Osteoblast (primary cell): ENCODE measurements around the gene TKTL1. TPM values are rescaled to one million over a fixed set of nuclear protein-coding genes. Genes with fewer than 3 reads are reported as not detected.

ENCODE experiments used
- DNase-seq: peaks from one replicate; pipeline ENCODE4 v3.0.0; 2011; ENCODE audit warnings: low spot score, mixed read lengths; ENCODE audit not compliant: insufficient read length; ENCODE audit errors: missing footprints
- H2AFZ ChIP-seq: 2 replicates; pipeline ENCODE4 v1.6.0; 2011; ENCODE audit warnings: mild to moderate bottlenecking, low read length
- H3K27ac ChIP-seq: 2 replicates; pipeline ENCODE4 v1.5.1; 2011; ENCODE audit warnings: mild to moderate bottlenecking, low read depth, low read length, moderate library complexity
- H3K27me3 ChIP-seq: 2 replicates; pipeline ENCODE4 v1.6.0; 2012; ENCODE audit warnings: mild to moderate bottlenecking, control low read depth, inconsistent platforms, low read length, moderate library complexity; ENCODE audit not compliant: insufficient read depth
- H3K36me3 ChIP-seq: 2 replicates; pipeline ENCODE4 v1.5.1; 2011; ENCODE audit warnings: mild to moderate bottlenecking, low read length, control low read depth, moderate library complexity; ENCODE audit not compliant: insufficient read depth
- H3K4me1 ChIP-seq: 2 replicates; pipeline ENCODE4 v1.5.1; 2011; ENCODE audit warnings: mild to moderate bottlenecking, low read length, control low read depth, moderate library complexity; ENCODE audit not compliant: insufficient read depth
- H3K4me2 ChIP-seq: 2 replicates; pipeline ENCODE4 v1.6.0; 2011; ENCODE audit warnings: mild to moderate bottlenecking, low read length; ENCODE audit not compliant: insufficient read depth
- H3K4me3 ChIP-seq: fragments of 200-600 bp; sonication (generic); 3 replicates; pipeline ENCODE4 v1.5.1; 2012; ENCODE audit warnings: mild to moderate bottlenecking, low read length, inconsistent platforms; ENCODE audit not compliant: insufficient read depth
- H3K79me2 ChIP-seq: 2 replicates; pipeline ENCODE4 v1.6.0; 2012; ENCODE audit warnings: mild to moderate bottlenecking, low read length, control low read depth, inconsistent platforms; ENCODE audit not compliant: insufficient read depth
- H3K9me3 ChIP-seq: 2 replicates; pipeline ENCODE4 v1.5.1; 2011; ENCODE audit warnings: low read depth, low read length, control low read depth
- H4K20me1 ChIP-seq: 2 replicates; pipeline ENCODE4 v1.6.0; 2012; ENCODE audit warnings: mild to moderate bottlenecking, low read length, control low read depth; ENCODE audit not compliant: insufficient read depth
- total RNA-seq: library from RNA; depleted of rRNA; stranded (reverse); fragments of >200 nt; gene quantifications from 2 replicates; pipeline ENCODE4 v1.2.3, GENCODE V29; 2012
- TF ChIP-seq, protein P1 (sequence below): IDR thresholded peaks from 2 replicates; pipeline ENCODE4 v1.5.1; 2011; ENCODE audit warnings: mild to moderate bottlenecking, low read depth, low read length, moderate library complexity; ENCODE audit errors: extremely low read depth

TKTL1 gene
- total RNA-seq, 1 donor = not detected

DNA sequence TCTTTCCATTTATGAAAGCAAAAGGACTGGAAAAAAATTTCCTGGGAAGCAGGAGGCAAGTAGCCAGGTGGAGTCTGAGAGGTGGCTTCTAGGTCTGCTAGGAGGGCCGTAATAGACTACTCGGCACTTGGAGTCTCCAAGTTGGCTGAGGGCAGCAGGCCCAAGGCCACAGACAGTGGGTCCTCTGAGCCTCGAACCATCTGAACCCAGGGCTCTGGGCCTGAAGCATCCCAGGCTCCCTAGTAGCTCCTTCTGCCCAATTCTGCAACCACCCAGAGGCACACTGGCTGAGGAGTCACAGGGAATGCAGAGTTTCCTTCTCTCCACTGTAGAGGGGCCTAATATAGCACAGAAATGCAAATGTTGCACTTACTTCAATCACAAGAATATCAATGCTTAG is 19.8 kb downstream of the TKTL1 start:
- no peak overlapping the region for H3K4me2 ChIP-seq
- no peaks in the 10 kb centered on the region for H3K9me3 ChIP-seq
- TF ChIP-seq, protein P1, sequence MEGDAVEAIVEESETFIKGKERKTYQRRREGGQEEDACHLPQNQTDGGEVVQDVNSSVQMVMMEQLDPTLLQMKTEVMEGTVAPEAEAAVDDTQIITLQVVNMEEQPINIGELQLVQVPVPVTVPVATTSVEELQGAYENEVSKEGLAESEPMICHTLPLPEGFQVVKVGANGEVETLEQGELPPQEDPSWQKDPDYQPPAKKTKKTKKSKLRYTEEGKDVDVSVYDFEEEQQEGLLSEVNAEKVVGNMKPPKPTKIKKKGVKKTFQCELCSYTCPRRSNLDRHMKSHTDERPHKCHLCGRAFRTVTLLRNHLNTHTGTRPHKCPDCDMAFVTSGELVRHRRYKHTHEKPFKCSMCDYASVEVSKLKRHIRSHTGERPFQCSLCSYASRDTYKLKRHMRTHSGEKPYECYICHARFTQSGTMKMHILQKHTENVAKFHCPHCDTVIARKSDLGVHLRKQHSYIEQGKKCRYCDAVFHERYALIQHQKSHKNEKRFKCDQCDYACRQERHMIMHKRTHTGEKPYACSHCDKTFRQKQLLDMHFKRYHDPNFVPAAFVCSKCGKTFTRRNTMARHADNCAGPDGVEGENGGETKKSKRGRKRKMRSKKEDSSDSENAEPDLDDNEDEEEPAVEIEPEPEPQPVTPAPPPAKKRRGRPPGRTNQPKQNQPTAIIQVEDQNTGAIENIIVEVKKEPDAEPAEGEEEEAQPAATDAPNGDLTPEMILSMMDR = no peak
- H3K36me3 ChIP-seq = no peaks in the 10 kb centered on the region
- no peak overlapping the region for H3K4me3 ChIP-seq
- H3K4me1 ChIP-seq = no peaks in the 10 kb centered on the region
- peaks cover 22% of the 10 kb centered on the region for H3K27me3 ChIP-seq
- H4K20me1 ChIP-seq = no peaks in the 10 kb centered on the region
- DNase-seq = peak; percentile 22
- no peaks in the 10 kb centered on the region for H3K79me2 ChIP-seq
- no peak overlapping the region for H3K27ac ChIP-seq
- no peak overlapping the region for H2AFZ ChIP-seq

DNA sequence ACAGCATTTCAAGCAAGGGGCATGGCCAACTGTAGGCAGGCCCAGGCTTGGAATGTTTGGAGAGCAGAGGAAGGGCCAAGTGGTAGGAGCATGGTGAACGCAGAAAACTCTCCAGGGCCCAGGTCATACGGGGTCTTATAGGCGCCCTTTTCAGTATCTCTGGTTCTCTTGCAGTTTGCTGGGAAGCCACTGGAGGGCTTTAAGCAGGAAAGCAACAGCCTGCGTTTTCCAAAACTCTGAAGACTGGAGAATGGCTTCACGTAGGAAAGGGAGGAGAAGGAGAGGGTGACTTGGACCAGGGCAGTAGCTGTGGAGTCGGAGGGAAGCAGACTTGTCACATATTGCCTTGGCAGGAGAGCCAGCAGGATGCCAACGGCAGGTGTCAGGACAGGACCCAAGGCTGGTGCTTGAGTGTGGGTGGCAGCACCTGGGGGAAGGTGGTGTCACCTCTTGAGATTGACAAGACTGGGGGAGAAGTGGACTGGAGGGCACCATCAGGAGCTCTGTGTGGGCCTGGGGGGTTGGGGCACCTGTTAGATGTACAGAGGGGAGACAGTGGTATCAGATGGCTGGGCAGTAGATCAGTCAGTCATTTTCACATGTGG is 21.9 kb downstream of the TKTL1 start:
- Histone ChIP-seq H4K20me1 (no peaks in the 10 kb centered on the region), H2AFZ (no peak overlapping the region), H3K79me2 (no peaks in the 10 kb centered on the region), H3K4me3 (no peak overlapping the region), H3K36me3 (no peaks in the 10 kb centered on the region), H3K27me3 (peaks cover 23% of the 10 kb centered on the region), H3K4me1 (no peaks in the 10 kb centered on the region), H3K4me2 (no peak overlapping the region), H3K27ac (no peak overlapping the region), H3K9me3 (no peaks in the 10 kb centered on the region)
- TF ChIP-seq, protein P1 = peak; percentile 51
- DNase-seq = peak; percentile 56

DNA sequence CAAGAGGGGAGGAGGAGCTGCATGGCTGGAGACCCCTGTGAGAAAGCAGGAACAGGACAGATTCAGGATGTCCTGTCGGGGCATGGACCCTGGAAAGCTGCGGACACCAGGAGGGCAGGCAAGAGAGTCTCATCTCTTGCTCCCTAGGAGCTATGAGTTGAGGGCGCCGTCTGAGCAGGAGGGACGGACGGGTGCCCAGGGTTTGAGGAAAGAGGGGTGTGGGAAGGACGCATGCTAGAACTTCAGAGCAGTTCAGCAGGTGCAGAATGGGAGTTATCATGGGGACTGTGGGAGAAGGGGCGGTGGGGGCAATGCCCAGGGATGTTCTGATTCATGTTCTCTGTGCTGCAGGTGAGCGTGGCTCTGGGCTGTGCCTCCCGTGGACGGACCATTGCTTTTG is 24.8 kb downstream of the TKTL1 start:
- TF ChIP-seq, protein P1 = no peak
- Histone ChIP-seq H3K27me3 (peaks cover 33% of the 10 kb centered on the region), H2AFZ (no peak overlapping the region), H3K36me3 (no peaks in the 10 kb centered on the region), H3K79me2 (no peaks in the 10 kb centered on the region), H3K27ac (no peak overlapping the region), H4K20me1 (no peaks in the 10 kb centered on the region), H3K4me1 (peaks cover 5% of the 10 kb centered on the region), H3K4me3 (no peak overlapping the region), H3K4me2 (no peak overlapping the region), H3K9me3 (no peaks in the 10 kb centered on the region)
- peak; percentile 14 for DNase-seq

DNA sequence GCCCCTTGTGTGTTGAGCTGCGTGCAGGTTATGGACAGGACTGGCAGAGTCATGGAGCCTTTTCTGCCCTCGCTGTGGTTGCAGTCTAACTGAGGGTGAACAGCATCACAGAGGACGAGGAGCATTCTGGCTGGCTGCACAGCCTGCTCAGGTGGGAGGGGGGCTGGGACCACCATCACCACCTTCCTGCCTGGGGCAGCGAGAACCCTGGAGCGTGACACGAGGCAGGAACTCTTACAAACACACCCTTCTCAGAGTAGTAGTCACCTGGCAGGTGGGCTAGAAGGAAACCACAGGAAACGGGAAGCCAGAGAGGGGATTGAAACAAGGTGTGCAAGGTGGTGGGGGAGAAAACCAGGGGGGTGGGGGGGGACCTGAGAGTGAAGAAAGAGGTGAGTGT is 25.6 kb downstream of the TKTL1 start:
- H3K9me3 ChIP-seq = no peaks in the 10 kb centered on the region
- H2AFZ ChIP-seq = no peak overlapping the region
- H3K4me3 ChIP-seq = no peak overlapping the region
- TF ChIP-seq, protein P1 = no peak
- peaks cover 7% of the 10 kb centered on the region for H3K4me1 ChIP-seq
- DNase-seq = no peak
- H3K27ac ChIP-seq = no peak overlapping the region
- H3K36me3 ChIP-seq = no peaks in the 10 kb centered on the region
- H3K27me3 ChIP-seq = peaks cover 36% of the 10 kb centered on the region
- H4K20me1 ChIP-seq = no peaks in the 10 kb centered on the region
- H3K4me2 ChIP-seq = no peak overlapping the region
- H3K79me2 ChIP-seq = no peaks in the 10 kb centered on the region
